Glutamatergic neuron (in vitro differentiated cells): Measurements from ENCODE around the gene COMMD3. TPM values are rescaled to one million over a fixed set of nuclear protein-coding genes. Genes with fewer than 3 reads are reported as not detected.
"Not testable (repeated sequence)": the region's sequence is repeated elsewhere in the genome, so short reads cannot be mapped to it uniquely, and the experiment has no call there.

Experiments used
- DNase-seq: peaks from one replicate; pipeline ENCODE4 v3.0.0; 2022
- H3K27ac Mint-ChIP-seq: one replicate; pipeline ENCODE4 v1.8.0; 2020; ENCODE audit warnings: mild to moderate bottlenecking, mixed read lengths, inconsistent platforms; ENCODE audit not compliant: unreplicated experiment
- H3K27me3 Mint-ChIP-seq: one replicate; pipeline ENCODE4 v1.8.0; 2020; ENCODE audit warnings: mild to moderate bottlenecking, moderate library complexity, mixed read lengths, inconsistent platforms; ENCODE audit not compliant: unreplicated experiment
- H3K36me3 Mint-ChIP-seq: one replicate; pipeline ENCODE4 v1.8.0; 2020; ENCODE audit warnings: mild to moderate bottlenecking, mixed read lengths, inconsistent platforms; ENCODE audit not compliant: unreplicated experiment
- H3K4me1 Mint-ChIP-seq: one replicate; pipeline ENCODE4 v1.8.0; 2020; ENCODE audit warnings: mild to moderate bottlenecking, low read depth, mixed read lengths, inconsistent platforms; ENCODE audit not compliant: unreplicated experiment
- H3K4me3 Mint-ChIP-seq: one replicate; pipeline ENCODE4 v1.8.0; 2020; ENCODE audit warnings: mild to moderate bottlenecking, mixed read lengths, inconsistent platforms; ENCODE audit not compliant: unreplicated experiment
- H3K9me3 Mint-ChIP-seq: one replicate; pipeline ENCODE4 v1.8.0; 2020; ENCODE audit warnings: mild to moderate bottlenecking, moderate library complexity, mixed read lengths, inconsistent platforms; ENCODE audit not compliant: unreplicated experiment
- CTCF ChIP-seq: fragments of 200-600 bp; sonication (generic); IDR thresholded peaks from one replicate; pipeline ENCODE4 v1.5.0; 2021; ENCODE audit not compliant: partially characterized antibody, unreplicated experiment
- total RNA-seq: library from RNA; stranded (reverse); fragmentation: NEBNext Ultra II Directional; extraction: Animal tissue kit (Norgen Biotek cat#: 25700); gene quantifications from one replicate; pipeline ENCODE4 v1.2.1, GENCODE V29; 2021; ENCODE audit not compliant: unreplicated experiment

COMMD3 gene
- total RNA-seq, 1 donor from 2014 or later: 31.7 TPM

- Mint-ChIP-seq H3K4me1 (no peaks in the 10 kb centered on the region), H3K36me3 (peaks cover 1% of the 10 kb centered on the region), H3K9me3 (peaks cover 2% of the 10 kb centered on the region), H3K27me3 (peaks cover 4% of the 10 kb centered on the region), H3K4me3 (no peak overlapping the region), H3K27ac (no peak overlapping the region)
- TF ChIP-seq CTCF: no peak
- no peak for DNase-seq
Observed at GRCh38 chr10:22349755-22350154, 33.6 kb downstream of the COMMD3 start.

DNA sequence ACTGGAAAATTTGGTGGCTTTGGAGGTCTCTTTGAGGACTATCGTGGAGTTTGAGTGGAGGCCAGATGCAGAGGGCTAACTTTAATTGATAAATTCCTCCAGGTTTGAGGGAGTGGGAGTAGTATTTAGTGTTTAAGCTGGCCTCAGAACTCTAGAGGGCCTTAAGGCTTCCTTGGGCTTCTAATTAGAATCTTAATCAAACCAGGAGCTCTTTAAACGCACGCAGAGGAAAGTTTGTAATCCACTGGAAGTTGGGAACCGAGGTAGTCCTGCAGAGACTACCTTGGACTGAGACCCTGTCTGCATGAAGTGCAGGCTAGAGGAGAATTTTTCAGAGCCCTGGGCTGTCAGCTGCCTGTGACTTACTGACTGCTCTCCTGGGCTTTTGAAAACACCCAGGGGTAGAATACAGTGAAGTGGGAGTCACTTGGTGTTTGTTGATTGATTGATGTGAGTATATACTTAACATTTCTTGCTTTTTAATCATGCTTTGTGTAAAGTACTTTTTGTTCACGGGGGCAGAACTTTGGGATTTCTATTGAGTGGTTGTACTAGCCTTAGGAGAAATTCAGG lies 35.0 kb downstream of the COMMD3 start:
- no peaks in the 10 kb centered on the region for H3K4me1 Mint-ChIP-seq
- no peaks in the 10 kb centered on the region for H3K36me3 Mint-ChIP-seq
- no peak for TF ChIP-seq CTCF
- H3K27ac Mint-ChIP-seq: no peak overlapping the region
- H3K9me3 Mint-ChIP-seq: peaks cover 2% of the 10 kb centered on the region
- DNase-seq: no peak
- H3K27me3 Mint-ChIP-seq: peaks cover 2% of the 10 kb centered on the region
- no peak overlapping the region for H3K4me3 Mint-ChIP-seq

- Mint-ChIP-seq H3K27me3 (peaks cover 2% of the 10 kb centered on the region), H3K4me3 (no peak overlapping the region), H3K4me1 (no peaks in the 10 kb centered on the region), H3K9me3 (no peaks in the 10 kb centered on the region), H3K36me3 (no peaks in the 10 kb centered on the region), H3K27ac (no peak overlapping the region)
- TF ChIP-seq CTCF: no peak
- DNase-seq: no peak
Observed at GRCh38 chr10:22356324-22356873, 40.2 kb downstream of the COMMD3 start.

DNA sequence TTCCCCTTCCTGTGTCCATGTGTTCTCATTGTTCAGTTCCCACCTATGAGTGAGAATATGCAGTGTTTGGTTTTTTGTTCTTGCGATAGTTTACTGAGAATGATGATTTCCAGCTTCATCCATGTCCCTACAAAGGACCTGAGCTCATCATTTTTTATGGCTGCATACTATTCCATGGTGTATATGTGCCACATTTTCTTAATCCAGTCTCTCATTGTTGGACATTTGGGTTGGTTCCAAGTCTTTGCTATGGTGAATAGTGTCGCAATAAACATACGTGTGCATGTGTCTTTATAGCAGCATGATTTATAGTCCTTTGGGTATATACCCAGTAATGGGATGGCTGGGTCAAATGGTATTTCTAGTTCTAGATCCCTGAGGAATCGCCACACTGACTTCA lies 41.6 kb downstream of the COMMD3 start:
- H3K36me3 Mint-ChIP-seq, H3K9me3 Mint-ChIP-seq, H3K4me3 Mint-ChIP-seq, H3K27ac Mint-ChIP-seq, H3K4me1 Mint-ChIP-seq, H3K27me3 Mint-ChIP-seq, DNase-seq: not testable (repeated sequence)

- Mint-ChIP-seq H3K27me3 (no peaks in the 10 kb centered on the region), H3K4me1 (no peaks in the 10 kb centered on the region), H3K36me3 (no peaks in the 10 kb centered on the region), H3K9me3 (no peaks in the 10 kb centered on the region), H3K27ac (no peak overlapping the region), H3K4me3 (no peak overlapping the region)
- no peak for TF ChIP-seq CTCF
- no peak for DNase-seq
Observed at GRCh38 chr10:22363305-22363704, 47.1 kb downstream of the COMMD3 start.
